HG03175 (cell line): ENCODE data around the gene RPA3.

Experiments used
- ATAC-seq: cut with Tn5 transposase; IDR thresholded peaks from one replicate; pipeline ENCODE4 v1.9.1; 2021; ENCODE audit warnings: mild to moderate bottlenecking, moderate library complexity; ENCODE audit not compliant: unreplicated experiment

Gene RPA3

DNA sequence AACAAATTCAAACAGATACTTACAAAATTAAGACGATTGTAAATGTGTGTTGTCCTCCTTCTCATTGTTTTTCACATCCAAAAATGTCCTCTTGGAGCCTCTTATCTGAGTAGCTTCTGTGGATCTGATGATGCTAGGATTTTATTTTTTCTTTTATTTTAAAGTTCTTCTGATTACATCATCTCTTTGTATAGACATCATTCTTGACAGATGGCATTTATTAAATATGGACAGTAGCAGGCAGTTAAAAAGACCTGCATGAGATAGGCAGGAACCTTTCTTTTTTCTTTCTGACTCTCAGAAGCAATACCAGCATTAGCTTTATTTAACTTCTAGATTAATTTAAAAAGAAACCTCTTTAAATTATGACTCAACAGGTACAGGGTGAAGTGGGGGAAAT lies at the start of gene RPA3:
Gene RPA3, minus strand, starts transcription at position 116 of the 400 bp plus-strand sequence. CDS start 78,189 bp downstream, outside the sequence.
- ATAC-seq: no peak

DNA sequence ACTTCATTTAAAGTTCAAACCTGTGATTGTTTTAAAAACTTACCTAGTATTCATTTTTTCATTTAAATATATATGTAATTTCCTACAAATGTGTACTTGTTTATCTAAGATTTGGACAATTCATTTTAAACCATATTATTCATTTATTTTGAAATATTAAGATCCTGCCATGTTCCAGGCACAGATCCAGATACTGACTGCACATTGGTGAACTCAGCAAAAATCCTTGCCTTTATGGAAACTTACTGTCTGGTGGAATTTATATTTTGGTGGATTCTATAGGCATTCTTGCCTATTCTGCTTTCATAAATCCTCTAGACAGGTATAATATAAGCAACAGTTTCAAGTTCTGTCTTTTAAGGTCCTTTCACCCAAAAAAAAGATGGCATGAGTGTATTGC lies 48.3 kb upstream of the RPA3 start:
- no peak for ATAC-seq

DNA sequence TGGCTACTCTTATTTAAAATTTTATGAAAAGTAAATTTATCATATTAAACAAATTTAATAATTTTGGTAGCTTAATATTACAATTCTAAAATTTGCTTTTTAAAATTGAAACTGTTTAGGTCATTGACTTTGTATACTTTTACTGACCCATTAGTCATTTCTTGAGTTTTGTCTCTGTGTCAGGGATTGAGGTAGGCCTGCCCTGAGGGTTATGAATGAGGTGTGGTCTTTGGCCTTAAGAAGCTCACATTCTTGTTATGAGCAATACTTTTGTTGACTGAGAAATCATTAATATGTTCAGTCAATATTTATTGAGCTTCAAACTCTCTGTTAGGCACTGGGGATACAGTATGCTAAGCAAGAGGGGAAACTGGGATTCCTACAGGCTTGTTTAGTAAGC lies 47.0 kb upstream of the RPA3 start:
- ATAC-seq: peak; percentile 78

DNA sequence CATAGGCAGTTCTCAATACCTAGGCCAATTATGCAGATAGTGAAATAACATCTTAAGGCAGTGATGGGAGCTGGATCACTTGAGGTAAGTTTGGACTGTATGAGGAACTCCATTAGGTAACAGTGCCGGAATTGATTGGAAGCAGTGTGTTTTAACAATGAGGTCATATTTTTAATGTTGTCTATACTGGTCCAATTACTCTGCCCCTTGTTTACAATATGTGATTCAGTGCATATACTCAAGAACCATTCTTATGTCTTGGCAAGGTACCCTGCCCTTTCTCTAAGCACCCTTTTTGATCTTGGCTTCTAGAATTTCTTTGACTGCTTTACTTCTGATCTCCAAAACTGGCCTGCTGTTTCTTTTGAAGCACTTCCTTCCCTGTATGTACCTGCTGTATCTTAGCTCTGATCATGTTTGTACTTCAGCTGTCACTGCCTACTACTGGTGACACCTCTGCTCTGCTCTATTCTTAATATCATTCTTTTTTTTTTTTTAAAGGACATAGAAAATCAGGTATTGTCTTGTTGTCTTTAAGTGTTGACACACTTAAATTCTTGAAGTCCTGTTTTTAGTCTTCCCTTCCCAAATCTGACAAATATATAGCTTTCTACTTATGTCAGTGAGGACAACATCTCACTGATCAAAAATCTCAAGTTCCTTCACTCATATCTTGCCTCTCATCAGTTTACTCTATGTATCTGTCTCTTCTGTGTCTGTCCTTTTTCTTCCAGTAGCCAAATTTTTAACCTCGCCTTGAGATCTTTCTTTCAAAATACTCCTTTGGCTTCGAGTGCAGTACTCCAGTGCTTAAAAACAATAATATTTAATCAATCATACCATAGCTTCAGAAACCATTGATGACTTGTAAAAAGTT lies 46.4 kb upstream of the RPA3 start:
- ATAC-seq: no peak

DNA sequence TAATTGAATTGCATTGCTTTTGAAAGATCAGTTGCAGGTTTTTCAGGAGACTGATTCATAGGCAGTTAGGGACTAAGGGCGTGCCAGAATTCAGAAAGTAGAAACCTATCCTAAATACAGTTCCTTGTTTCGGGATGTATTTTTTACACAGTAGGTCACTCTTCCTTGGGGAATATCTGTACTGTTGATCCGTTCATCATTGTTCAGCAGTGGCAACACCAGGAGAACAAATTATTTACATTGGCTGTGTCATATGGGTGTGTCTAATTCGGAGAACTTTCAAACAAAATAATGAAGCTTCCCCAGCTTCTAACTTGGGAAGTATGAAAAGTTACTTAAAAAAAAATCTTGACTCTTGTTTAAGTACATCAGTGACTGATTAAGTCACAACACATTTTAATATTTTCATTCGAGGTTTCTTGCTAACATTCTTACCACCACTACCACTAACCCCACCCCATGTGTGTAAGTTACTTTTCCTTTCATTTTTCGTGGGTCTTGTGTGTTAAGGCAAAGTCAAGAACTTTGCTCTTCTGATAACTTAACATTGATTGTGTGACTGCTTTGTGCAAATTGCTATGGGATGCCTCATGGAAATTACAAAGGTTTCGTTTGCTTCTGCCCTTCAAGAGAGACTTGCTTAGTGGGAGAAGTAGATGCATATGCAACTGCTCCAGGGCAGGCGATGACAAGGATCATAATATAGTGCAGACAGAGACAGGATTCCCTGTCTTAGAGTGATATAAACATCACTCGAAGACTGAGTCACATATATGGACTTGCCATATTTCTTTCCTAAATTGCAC lies 43.8 kb upstream of the RPA3 start:
- peak; percentile 59 for ATAC-seq

DNA sequence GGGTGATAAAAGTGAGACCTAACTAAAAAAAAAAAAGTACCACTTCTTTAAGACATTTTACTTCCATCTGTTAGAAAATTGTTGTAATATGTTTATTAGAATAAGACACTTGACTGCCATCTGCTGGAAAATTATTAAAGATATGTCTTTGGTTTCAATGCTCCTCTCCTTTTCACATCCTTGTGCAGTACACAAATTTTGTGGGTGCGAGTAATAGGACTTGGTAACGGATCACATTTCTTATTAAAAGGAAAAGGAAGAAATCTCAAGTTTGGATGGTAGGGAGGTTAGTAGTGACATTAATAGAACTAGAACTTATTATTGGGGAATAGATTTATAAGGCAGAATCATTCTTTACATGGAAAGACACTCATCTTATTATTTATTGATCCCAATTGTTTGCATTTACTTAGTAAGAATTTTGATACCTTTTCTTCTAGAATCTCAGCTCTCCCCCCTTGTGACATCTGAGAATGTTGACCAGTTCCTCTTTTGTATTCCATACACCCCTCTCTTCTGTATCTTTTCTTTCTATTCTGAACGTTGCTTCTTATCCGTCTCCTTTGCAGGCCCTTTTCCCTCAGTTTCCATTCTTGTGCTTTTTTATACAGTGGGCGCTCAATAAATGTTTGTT lies 43.0 kb upstream of the RPA3 start:
- ATAC-seq: peak; percentile 28

DNA sequence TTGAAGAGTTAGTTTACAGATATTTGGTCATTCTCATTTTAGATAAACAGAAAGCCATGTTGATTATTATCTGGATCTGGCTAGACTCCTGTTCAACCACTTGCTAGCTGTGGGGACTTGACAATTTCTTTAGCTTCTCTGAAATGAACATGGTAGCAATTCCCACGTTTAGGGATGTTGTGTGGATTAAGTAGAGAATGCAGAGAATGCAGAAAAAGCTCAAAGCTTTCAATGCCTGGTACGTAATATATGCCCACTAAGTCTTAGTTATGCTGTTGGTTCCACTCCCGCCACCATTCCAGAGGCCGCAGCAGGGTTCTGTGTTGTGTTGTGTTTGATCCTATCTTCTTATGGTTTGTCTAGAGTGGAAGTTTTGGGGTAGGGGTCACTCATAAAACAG lies 39.2 kb upstream of the RPA3 start:
- ATAC-seq: no peak

DNA sequence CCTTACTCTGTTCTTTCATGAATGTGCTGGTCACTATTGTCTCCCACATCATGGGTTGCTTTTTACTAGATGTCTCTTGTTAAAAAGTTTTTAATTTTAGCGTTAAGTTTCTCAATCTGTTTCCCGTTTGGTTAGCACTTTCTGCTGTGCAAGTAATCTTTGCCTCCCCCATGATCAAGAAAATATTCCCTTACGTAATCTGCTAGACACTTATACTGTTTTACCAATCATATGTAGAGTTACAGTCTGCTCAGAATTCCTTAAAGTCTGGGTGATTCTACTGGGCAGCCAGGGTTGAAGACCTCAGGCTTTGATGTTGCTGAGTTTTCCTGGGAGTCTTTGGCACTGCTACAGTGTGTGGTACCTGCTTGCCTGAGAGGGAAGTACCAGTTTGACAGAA lies 38.2 kb upstream of the RPA3 start:
- no peak for ATAC-seq

DNA sequence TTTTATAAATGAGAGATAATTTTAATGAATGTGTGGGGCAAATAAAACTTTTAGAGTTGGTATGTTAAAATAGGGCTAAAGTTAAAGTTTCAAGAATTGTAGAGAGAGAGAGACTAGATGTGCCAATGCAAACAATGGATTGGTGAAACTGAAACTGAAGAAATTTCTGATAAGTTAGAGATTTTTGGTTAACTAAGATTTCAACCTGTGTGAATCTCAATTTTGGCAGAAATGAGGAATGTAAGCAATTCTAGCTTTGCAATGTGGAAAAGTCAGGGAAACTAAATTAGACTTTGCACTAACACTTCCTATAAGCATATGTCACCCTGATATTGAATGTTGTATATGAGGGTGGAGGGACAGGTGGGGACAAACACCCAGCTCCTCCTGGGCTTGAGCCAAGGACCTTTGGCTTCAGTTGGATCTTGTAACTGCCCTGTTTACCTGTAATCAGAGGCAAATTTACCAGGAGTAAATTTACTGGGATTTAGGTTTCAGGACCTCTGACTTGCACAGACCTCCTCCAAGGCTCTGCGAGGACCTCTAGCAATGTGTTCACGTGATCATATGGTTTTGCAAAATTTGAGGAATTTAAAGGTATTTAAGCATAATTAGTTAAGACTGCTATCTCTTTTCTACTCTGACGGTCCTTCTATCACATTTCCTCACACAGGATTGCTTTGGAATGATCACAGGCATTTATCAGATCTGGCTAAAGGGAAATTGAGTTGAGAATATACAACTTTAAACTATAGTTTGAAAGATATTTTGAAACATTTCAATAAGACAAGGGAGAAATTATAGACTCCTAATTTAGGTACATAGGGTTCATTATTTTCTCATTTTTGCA lies 33.1 kb upstream of the RPA3 start:
- ATAC-seq: no peak

DNA sequence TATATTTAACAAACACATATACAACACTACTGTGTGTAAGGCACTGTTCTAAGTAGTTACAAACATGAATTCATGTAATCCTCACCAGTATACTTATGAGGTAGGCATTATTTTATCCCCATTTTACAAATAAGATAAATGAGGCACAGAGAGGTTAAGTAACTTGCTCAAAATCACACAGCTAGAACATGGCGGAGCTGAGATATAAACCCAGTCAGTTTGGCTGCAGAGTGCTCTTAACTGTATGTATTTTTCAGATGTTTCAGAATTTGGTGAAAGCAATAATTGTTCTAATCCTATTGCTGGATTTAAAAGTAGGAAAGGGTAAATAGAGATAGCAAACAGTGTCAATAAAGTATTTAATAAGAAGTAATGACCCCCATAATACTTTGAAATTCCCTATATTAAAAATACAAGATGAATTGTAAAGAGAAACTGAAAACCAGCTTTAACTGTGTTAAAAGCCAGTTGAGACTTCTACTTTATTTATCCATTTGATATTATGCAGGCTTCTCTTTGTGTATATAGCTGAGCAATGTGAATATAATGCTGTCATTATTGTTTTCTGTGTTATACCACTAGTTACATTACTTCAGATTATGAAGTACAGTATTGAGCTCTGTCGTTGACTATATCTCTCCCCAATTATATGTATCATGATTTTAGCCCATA lies 32.3 kb upstream of the RPA3 start:
- ATAC-seq: no peak

DNA sequence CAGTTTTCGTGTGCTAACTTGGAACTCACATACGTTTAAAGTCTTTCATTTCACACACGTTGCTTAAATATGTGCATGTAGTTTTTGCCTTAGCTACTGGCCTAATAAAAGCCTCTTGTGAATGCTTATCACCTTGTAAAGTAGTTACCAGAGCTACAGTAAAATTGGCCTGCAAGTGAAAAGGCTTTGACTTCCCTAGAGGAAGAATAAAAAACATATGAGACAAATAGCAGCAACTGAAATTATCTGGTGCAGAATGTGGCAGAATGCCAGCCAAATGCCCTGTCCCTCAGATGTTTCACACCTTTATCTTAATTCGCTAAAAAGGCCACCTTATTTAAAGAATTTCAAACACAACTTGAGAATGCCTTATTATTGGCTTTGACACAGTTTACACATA lies 28.1 kb upstream of the RPA3 start:
- ATAC-seq: no peak

DNA sequence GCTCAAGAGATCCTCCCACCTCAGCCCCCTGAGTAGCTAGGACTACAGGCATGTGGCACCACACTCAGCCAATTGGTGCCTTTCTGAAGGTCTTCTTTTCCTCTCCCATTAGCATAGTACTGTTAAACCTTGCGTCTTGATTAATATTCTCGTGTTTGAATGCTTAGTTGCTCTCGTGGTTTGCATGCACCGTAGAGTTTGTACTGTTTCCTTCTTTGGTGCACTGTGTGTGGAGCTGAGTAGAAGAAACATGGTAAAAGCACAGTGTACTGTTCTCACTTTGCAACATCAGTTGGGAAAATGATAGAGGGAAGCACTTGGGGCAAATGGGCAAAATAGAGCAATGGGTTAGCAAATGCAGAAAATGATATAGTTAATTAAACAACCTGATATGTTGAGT lies 27.6 kb upstream of the RPA3 start:
- no peak for ATAC-seq

DNA sequence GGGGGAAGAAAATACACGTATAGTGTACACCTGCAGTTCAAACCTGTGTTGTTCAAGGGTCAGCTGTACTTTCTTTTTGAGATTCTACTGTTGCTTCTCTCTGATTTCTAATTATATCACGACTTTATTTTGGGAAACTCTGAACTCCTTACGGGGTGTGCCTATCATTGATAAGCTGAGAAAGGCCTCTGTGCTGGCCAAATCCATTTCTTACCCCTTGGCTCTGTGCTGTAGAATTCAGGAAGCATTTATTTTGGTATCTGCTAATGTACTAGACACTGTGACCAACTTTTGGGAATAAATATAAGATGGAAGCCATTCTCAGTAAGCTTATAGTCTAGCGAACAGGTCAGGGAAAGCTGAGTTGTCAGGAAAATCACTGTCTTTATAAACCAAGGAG lies 26.9 kb upstream of the RPA3 start:
- ATAC-seq: no peak

DNA sequence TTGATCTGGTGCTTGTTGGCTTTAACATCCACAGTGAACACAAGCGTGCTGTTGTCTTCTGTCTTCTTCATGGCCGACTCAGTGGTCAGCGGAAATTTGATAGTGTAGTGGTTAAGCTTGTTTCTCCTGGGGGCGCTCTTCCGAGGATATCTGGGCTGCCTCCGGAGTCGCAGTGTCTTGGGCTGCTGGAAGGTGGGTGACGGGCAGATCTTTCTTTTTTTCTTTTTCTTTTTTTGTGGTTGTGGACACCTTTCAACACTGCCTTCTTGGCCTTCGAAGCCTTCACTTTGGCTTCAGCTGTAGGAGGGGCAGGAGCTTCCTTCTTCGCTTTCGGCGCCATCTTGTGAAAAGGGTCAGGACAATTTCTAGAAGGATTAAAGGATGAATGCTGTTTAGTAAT lies 23.8 kb upstream of the RPA3 start:
- ATAC-seq: no peak

DNA sequence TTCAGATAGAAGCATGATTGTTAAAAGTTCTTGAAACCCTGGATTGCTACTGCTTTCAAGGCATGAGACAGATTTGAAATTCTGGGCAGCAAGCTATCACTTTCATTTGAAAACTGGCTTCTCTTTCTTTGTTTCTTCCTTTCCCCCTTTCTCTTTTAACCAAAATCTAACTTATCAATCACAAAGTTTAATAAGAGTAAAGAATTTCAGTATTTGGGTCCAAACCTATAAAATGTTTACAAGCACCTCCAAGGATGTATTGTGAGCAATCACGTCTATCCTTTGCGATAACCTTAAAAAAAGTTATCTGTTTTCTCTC lies 21.6 kb upstream of the RPA3 start:
- no peak for ATAC-seq

DNA sequence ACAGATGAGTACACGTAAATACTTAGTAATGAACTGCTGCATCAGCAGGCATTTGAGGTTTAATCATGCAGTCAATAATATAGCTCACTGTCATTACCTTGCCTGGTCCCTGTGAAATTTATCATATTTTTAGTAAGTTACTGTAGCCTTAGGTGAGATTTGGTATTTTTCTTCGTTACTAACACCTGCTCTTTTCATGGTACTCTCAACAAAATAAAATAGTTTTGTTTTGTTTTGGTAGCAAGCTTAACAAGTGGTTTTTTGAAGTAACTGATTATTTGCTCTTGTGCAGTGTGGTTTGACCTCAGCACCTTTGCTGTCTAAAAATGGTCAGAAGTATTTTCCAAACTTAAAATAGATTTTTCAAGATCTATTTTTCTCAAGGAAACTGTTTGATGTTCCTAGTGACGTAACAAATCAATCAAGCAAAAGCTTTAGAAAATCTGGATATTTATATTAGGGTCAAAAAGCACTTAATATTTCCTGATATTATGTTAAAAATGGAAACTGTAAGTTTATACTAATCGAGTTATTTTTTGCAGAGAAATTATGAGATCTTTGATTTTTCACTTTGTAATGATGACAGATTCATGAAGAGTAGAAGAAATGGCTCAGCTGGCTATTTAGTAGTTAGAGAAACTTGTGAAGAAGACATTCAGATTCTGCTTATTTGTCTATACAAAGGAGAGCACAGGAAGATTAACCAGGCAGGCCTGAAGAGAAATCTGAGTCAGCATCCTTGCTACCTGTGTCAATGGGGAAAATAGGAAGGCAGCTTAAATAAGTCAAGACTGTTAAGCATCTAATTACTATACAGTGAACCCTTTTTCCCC lies 21.0 kb upstream of the RPA3 start:
- ATAC-seq: peak; percentile 62

DNA sequence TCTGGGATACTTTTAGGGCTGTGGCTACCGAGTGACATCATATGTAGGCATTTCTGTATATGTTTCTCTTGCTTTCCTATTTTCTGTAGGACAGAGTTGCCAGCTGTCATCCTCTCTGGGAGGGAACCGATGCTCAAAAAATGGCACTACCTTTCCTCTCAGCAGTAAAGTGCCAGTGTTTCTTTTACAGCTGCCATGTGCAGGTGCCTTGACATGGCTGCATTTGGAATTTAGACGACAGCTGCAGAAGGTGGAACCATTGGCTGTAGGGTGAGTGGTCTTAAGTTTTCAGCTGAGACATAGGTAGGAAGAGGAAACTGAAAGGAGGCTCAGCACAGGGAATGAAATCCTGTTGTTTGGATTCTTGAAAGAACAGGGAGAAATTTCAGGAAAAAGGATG lies 20.2 kb upstream of the RPA3 start:
- no peak for ATAC-seq

DNA sequence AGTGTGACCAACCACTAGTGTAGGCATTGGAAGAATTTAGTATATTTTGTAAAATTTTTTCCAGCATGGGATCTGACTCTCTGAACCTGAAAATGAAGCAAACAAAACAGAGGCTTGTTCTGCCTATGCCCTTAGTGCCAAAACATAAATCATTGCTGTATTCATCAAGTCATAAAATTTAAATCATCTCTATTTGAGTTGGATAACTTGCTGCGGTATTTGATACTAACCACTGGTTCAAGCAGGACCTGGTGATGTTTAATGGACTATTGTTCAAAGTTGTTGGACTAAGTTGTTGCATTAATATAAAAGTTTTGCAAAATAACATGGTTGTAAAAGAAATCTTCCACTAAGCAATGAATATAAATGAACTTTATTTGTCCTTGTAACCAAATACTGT lies 19.8 kb upstream of the RPA3 start:
- no peak for ATAC-seq

DNA sequence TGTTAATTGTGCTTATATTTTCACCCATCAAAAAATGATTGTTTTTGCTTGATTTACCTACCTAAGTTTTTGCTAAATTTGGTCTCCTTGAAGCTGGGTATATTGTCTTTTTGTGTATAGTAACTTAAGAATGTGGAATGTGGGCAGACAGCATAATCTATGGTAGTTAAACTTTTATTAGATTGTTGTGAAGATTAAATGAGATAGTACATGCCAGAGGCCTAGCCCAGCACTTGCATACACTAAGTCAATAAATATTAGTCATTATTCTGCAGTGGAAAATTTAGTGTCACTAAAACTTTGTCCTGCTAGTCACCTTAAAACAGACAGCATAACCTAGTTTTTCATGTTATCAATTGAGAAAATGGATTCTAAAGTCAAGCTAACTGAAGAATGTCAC lies 19.3 kb upstream of the RPA3 start:
- ATAC-seq: no peak

DNA sequence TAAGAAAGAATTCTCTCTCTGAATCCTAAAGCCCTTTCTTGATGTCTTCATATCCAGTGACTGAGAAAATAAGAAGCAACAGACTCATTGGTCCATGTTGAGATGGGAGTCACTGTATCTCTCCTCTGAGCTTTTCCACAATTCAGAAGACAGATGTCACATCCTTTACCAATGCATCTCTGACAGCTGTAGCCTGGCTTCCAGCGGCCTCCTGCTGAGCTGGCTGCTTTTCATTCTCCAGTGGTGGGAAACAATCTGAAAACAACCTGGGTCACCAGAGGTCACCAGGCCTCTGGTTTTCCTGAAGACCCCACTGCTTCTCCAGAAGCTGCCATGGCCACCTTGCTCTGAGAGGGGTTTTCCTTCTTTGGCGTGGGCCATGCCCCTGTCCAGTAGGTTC lies 18.3 kb upstream of the RPA3 start:
- no peak for ATAC-seq
